Caco-2 (cell line): ENCODE measurements around the gene CAT. TPM values are rescaled to one million over a fixed set of nuclear protein-coding genes. Genes with fewer than 3 reads are reported as not detected.

ENCODE experiments used
- BruUV-seq: library from RNA; stranded (reverse); fragments of 400-500 nt; replicated peaks from 2 replicates; lab custom pipeline; 2021; lab: Mats Ljungman, UMichigan
- CTCF ChIA-PET: fragments of 300-600 bp; sonication (Branson Sonifier 250); formaldehyde crosslinking; loops from one replicate; lab custom pipeline; 2022; ENCODE audit warnings: antibody characterized with exemption; lab: Charles Lee
- POLR2A ChIA-PET: fragments of 300-600 bp; sonication (Branson Sonifier 250); formaldehyde crosslinking; loops from one replicate; lab custom pipeline; 2022; ENCODE audit warnings: antibody characterized with exemption; lab: Charles Lee
- DNase-seq, 2 experiments: peaks; one replicate each; pipeline versions ENCODE4 v3.0.0 to v3.0.0-alpha.2; 2020 to 2022
- H3K27me3 ChIP-seq: replicated peaks from 2 replicates; pipeline ENCODE4 v1.6.0; 2011; ENCODE audit warnings: low read length; ENCODE audit not compliant: control insufficient read depth, insufficient read depth
- H3K36me3 ChIP-seq: 2 replicates; pipeline ENCODE4 v1.5.1; 2011; ENCODE audit warnings: low read length; ENCODE audit not compliant: control insufficient read depth, insufficient read depth
- H3K4me1 ChIP-seq: fragments of 250-450 bp; sonication (Bioruptor Pico); 2 replicates; pipeline ENCODE4 v1.5.1; 2020; ENCODE audit warnings: mild to moderate bottlenecking
- H3K4me3 ChIP-seq: 2 replicates; pipeline ENCODE4 v1.5.1; 2011; ENCODE audit warnings: low read depth, mild to moderate bottlenecking, control low read depth, low read length
- H3K9me3 ChIP-seq: fragments of 250-450 bp; sonication (Bioruptor Pico); 2 replicates; pipeline ENCODE4 v1.5.1; 2020; ENCODE audit warnings: mild to moderate bottlenecking, moderate library complexity
- H3K27ac Mint-ChIP-seq: one replicate; pipeline ENCODE4 v1.8.0; 2022; ENCODE audit warnings: mixed read lengths; ENCODE audit not compliant: unreplicated experiment
- H3K27me3 Mint-ChIP-seq: one replicate; pipeline ENCODE4 v1.8.0; 2022; ENCODE audit warnings: mixed read lengths; ENCODE audit not compliant: insufficient read depth, unreplicated experiment
- H3K36me3 Mint-ChIP-seq: one replicate; pipeline ENCODE4 v1.8.0; 2022; ENCODE audit warnings: mild to moderate bottlenecking, mixed read lengths; ENCODE audit not compliant: insufficient read depth, unreplicated experiment
- H3K4me1 Mint-ChIP-seq: one replicate; pipeline ENCODE4 v1.8.0; 2022; ENCODE audit warnings: low read depth, mixed read lengths; ENCODE audit not compliant: unreplicated experiment
- H3K4me3 Mint-ChIP-seq: one replicate; pipeline ENCODE4 v1.8.0; 2022; ENCODE audit warnings: mild to moderate bottlenecking, moderate library complexity, mixed read lengths; ENCODE audit not compliant: unreplicated experiment
- H3K9me3 Mint-ChIP-seq: one replicate; pipeline ENCODE4 v1.8.0; 2022; ENCODE audit warnings: mixed read lengths; ENCODE audit not compliant: unreplicated experiment
- intact Hi-C: fragments of 100-400 bp; cut with micrococcal nuclease; formaldehyde crosslinking; loops from one replicate; pipeline ENCODE4 v1.10.0; 2022; ENCODE audit not compliant: unreplicated experiment
- total RNA-seq: library from RNA; stranded (reverse); gene quantifications from 2 replicates; pipeline ENCODE4 v1.2.3, GENCODE V29; 2022
- TF ChIP-seq, protein P1 (sequence below), 2 experiments: fragments of 200-600 bp in 1 of 2; IDR thresholded peaks; 1 replicate in 1 of 2; 2 replicates in 1 of 2; pipeline versions ENCODE4 v1.5.1 to v1.8.0; 2011 to 2022; ENCODE audit warnings: antibody characterized with exemption in 1 of 2, control low read depth in 1 of 2, inconsistent platforms in 1 of 2, low read depth in 1 of 2, low read length in 1 of 2, mild to moderate bottlenecking in 1 of 2, moderate library complexity in 1 of 2; ENCODE audit not compliant: insufficient read depth in 1 of 2, severe bottlenecking in 1 of 2, unreplicated experiment in 1 of 2

Gene CAT
- total RNA-seq, 1 experiment from 2014 or later, result 45.6 TPM

DNA sequence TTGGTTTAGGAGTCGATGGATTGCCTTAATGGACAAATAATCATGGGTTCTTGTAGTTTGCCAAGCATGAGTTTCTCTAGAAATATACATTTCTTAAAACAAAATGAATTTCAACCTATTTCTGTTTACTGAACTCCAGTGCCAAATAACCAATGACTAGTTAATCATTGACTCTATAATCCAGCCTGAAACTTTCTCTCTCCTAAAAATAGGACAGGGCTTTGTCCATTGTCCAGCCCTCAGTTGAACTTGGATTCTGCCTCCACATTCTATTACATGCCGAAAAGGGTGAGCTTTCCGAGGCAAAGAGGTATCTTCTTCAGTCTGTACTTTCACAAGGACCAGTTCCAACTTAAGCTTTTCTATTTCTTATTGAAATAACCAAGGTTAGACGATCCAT is 23.2 kb upstream of the CAT start:
- no peak overlapping the region for H3K27ac Mint-ChIP-seq
- no peak overlapping the region for H3K4me3 ChIP-seq
- no peaks in the 10 kb centered on the region for H3K36me3 ChIP-seq
- TF ChIP-seq, protein P1, sequence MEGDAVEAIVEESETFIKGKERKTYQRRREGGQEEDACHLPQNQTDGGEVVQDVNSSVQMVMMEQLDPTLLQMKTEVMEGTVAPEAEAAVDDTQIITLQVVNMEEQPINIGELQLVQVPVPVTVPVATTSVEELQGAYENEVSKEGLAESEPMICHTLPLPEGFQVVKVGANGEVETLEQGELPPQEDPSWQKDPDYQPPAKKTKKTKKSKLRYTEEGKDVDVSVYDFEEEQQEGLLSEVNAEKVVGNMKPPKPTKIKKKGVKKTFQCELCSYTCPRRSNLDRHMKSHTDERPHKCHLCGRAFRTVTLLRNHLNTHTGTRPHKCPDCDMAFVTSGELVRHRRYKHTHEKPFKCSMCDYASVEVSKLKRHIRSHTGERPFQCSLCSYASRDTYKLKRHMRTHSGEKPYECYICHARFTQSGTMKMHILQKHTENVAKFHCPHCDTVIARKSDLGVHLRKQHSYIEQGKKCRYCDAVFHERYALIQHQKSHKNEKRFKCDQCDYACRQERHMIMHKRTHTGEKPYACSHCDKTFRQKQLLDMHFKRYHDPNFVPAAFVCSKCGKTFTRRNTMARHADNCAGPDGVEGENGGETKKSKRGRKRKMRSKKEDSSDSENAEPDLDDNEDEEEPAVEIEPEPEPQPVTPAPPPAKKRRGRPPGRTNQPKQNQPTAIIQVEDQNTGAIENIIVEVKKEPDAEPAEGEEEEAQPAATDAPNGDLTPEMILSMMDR (IDR thresholded peaks at IDR 0.05; ENCODE audit: insufficient read depth in 1 of 2, low read depth in 1 of 2, low read length in 1 of 2, severe bottlenecking in 1 of 2, unreplicated experiment in 1 of 2), result no peak
- intact Hi-C loops, result no loop called here
- no peaks in the 10 kb centered on the region for H3K27me3 Mint-ChIP-seq
- peaks cover 25% of the 10 kb centered on the region for H3K9me3 Mint-ChIP-seq
- H3K4me1 ChIP-seq, result peaks cover 6% of the 10 kb centered on the region
- no peak for DNase-seq
- ChIA-PET POLR2A (no interaction called here), CTCF (interaction anchor here (0.6 kb wide), 1 partner anchor 228 kb away, joined by 3 read pairs; no protein-coding TSS in a partner anchor)
- BruUV-seq, result no TSS peak
- no peak overlapping the region for H3K4me3 Mint-ChIP-seq
- H3K27me3 ChIP-seq, result no peaks in the 10 kb centered on the region
- H3K36me3 Mint-ChIP-seq, result no peaks in the 10 kb centered on the region
- H3K4me1 Mint-ChIP-seq, result no peaks in the 10 kb centered on the region
- H3K9me3 ChIP-seq, result peaks cover 16% of the 10 kb centered on the region

DNA sequence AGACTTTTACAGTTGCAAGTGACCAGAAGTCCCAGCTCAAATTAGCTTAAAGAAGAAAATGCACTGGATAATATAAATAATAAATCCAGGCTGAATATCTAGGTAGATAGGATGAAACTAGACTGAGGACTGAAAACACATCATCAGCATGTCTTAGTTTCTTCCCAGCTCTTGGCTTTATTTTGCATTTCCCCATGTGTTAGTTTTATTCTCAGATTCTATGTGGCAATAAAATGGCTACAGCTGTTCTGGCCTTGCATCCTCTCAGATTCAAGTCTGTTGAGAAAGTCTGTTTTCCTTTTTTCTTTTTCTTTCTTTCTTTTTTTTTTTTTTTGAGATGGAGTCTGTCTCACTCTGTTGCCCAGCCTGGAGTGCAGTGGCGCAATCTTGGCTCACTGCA is 22.6 kb upstream of the CAT start:
- Histone ChIP-seq H3K4me3 (no peak overlapping the region), H3K27me3 (no peaks in the 10 kb centered on the region)

DNA sequence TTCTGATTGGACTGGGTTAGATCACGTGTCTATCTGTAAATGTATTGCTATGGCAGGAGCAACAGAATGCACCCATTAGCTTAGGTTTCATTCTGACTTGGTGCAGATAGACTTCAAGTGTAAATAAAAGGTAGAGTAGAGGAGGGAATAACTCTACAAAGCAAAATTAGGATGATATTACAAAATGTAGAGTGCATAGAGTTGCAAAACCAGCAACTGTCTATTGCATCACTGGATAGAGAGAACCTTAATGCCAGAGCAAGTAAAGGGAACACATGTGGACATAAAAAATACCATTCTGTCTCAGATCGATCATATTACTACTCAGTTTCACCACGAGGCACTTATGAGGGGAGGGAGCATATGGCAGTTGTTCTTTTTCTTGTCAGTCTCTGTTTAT is 22.0 kb upstream of the CAT start:
- ChIA-PET POLR2A (no interaction called here), CTCF (no interaction called here)
- no peaks in the 10 kb centered on the region for H3K27me3 ChIP-seq
- no peaks in the 10 kb centered on the region for H3K36me3 Mint-ChIP-seq
- H3K36me3 ChIP-seq, result no peaks in the 10 kb centered on the region
- TF ChIP-seq, protein P1 (IDR thresholded peaks at IDR 0.05; ENCODE audit: insufficient read depth in 1 of 2, low read depth in 1 of 2, low read length in 1 of 2, severe bottlenecking in 1 of 2, unreplicated experiment in 1 of 2), result no peak
- intact Hi-C loops, result no loop called here
- peaks cover 6% of the 10 kb centered on the region for H3K4me1 ChIP-seq
- no peaks in the 10 kb centered on the region for H3K27me3 Mint-ChIP-seq
- H3K27ac Mint-ChIP-seq, result no peak overlapping the region
- peaks cover 16% of the 10 kb centered on the region for H3K9me3 ChIP-seq
- H3K4me3 Mint-ChIP-seq, result no peak overlapping the region
- no peak overlapping the region for H3K4me3 ChIP-seq
- DNase-seq, result no peak
- BruUV-seq, result no TSS peak
- H3K4me1 Mint-ChIP-seq, result no peaks in the 10 kb centered on the region
- peaks cover 25% of the 10 kb centered on the region for H3K9me3 Mint-ChIP-seq

More for the DNA sequence above, 22.6 kb upstream of the CAT start:
- Mint-ChIP-seq H3K4me3 (no peak overlapping the region), H3K9me3 (peaks cover 25% of the 10 kb centered on the region), H3K4me1 (no peaks in the 10 kb centered on the region), H3K36me3 (no peaks in the 10 kb centered on the region), H3K27ac (no peak overlapping the region), H3K27me3 (no peaks in the 10 kb centered on the region)
- H3K9me3 ChIP-seq, result peaks cover 16% of the 10 kb centered on the region
- no peak for DNase-seq
- no TSS peak for BruUV-seq
- intact Hi-C loops, result no loop called here
- ChIA-PET CTCF (no interaction called here), POLR2A (no interaction called here)
- H3K4me1 ChIP-seq, result peaks cover 6% of the 10 kb centered on the region
- TF ChIP-seq, protein P1 (IDR thresholded peaks at IDR 0.05; ENCODE audit: insufficient read depth in 1 of 2, low read depth in 1 of 2, low read length in 1 of 2, severe bottlenecking in 1 of 2, unreplicated experiment in 1 of 2), result no peak
- H3K36me3 ChIP-seq, result no peaks in the 10 kb centered on the region
